Nephron progenitor cell (in vitro differentiated cells): ENCODE data around the gene TOPBP1.

Experiments used
- DNase-seq: peaks from one replicate; pipeline ENCODE4 v3.0.0; 2021
- H3K27ac Mint-ChIP-seq: 2 replicates; pipeline ENCODE4 v1.8.0; 2021; ENCODE audit warnings: mild to moderate bottlenecking, moderate library complexity, mixed read lengths
- H3K27me3 Mint-ChIP-seq: 2 replicates; pipeline ENCODE4 v1.8.0; 2021; ENCODE audit warnings: mild to moderate bottlenecking, low read depth, mixed read lengths; ENCODE audit not compliant: poor library complexity
- H3K36me3 Mint-ChIP-seq: 2 replicates; pipeline ENCODE4 v1.8.0; 2021; ENCODE audit warnings: low read depth, mixed read lengths
- H3K4me1 Mint-ChIP-seq: 2 replicates; pipeline ENCODE4 v1.8.0; 2021; ENCODE audit warnings: mixed read lengths
- H3K4me3 Mint-ChIP-seq: 2 replicates; pipeline ENCODE4 v1.8.0; 2021; ENCODE audit warnings: mild to moderate bottlenecking, moderate library complexity, mixed read lengths
- H3K9me3 Mint-ChIP-seq: 2 replicates; pipeline ENCODE4 v1.8.0; 2021; ENCODE audit warnings: mild to moderate bottlenecking, moderate library complexity, mixed read lengths
- CTCF ChIP-seq: fragments of 200-600 bp; sonication (generic); IDR thresholded peaks from 2 replicates; pipeline ENCODE4 v1.5.0; 2021; ENCODE audit warnings: antibody characterized with exemption

TOPBP1 gene

GRCh38 chr3:133701435-133702358 lies 40.0 kb upstream of the TOPBP1 start:
- DNase-seq: no peak
- Mint-ChIP-seq H3K27me3 (peaks cover 29% of the 10 kb centered on the region), H3K9me3 (peaks cover 8% of the 10 kb centered on the region), H3K4me3 (no peak overlapping the region), H3K36me3 (no peaks in the 10 kb centered on the region), H3K27ac (no peak overlapping the region), H3K4me1 (peaks cover 8% of the 10 kb centered on the region)
- no peak for TF ChIP-seq CTCF

GRCh38 chr3:133700351-133700750 lies 38.6 kb upstream of the TOPBP1 start:
- Mint-ChIP-seq H3K4me1 (peaks cover 8% of the 10 kb centered on the region), H3K27me3 (peaks cover 17% of the 10 kb centered on the region), H3K27ac (no peak overlapping the region), H3K4me3 (no peak overlapping the region), H3K9me3 (peaks cover 8% of the 10 kb centered on the region), H3K36me3 (no peaks in the 10 kb centered on the region)
- TF ChIP-seq CTCF: no peak
- DNase-seq: no peak

GRCh38 chr3:133699903-133700302 lies 38.2 kb upstream of the TOPBP1 start:
- Mint-ChIP-seq H3K4me3 (no peak overlapping the region), H3K4me1 (peaks cover 8% of the 10 kb centered on the region), H3K27me3 (peaks cover 17% of the 10 kb centered on the region), H3K36me3 (no peaks in the 10 kb centered on the region), H3K9me3 (peaks cover 8% of the 10 kb centered on the region), H3K27ac (no peak overlapping the region)
- DNase-seq: no peak
- no peak for TF ChIP-seq CTCF

- Mint-ChIP-seq H3K27me3 (peaks cover 14% of the 10 kb centered on the region), H3K36me3 (no peaks in the 10 kb centered on the region), H3K9me3 (peaks cover 8% of the 10 kb centered on the region), H3K4me1 (peaks cover 8% of the 10 kb centered on the region), H3K27ac (no peak overlapping the region), H3K4me3 (no peak overlapping the region)
- DNase-seq: no peak
- TF ChIP-seq CTCF: no peak
Measured at GRCh38 chr3:133699467-133699866, 37.7 kb upstream of the TOPBP1 start.

- TF ChIP-seq CTCF: no peak
- Mint-ChIP-seq H3K36me3 (no peaks in the 10 kb centered on the region), H3K27ac (no peak overlapping the region), H3K27me3 (peaks cover 7% of the 10 kb centered on the region), H3K4me3 (no peak overlapping the region), H3K9me3 (peaks cover 8% of the 10 kb centered on the region), H3K4me1 (no peaks in the 10 kb centered on the region)
- DNase-seq: no peak
Measured at GRCh38 chr3:133697960-133698359, 36.2 kb upstream of the TOPBP1 start.
